Body of pancreas (tissue), 4 donors: ENCODE data around the gene FFAR2.

ENCODE experiments used
- CTCF ChIP-seq, 7 experiments: fragments of 450-650 bp in 4 of 7; fragments of 200-600 bp in 3 of 7; sonication (generic) in 3 of 7; IDR thresholded peaks; one replicate each; pipeline ENCODE4 v1.5.1; 2016 to 2019; ENCODE audit warnings: antibody characterized with exemption in 7 of 7
- POLR2A ChIP-seq, 3 donors: fragments of 450-650 bp; IDR thresholded peaks; one replicate each; pipeline ENCODE4 v1.6.1; 2016; ENCODE audit warnings: antibody characterized with exemption in 3 of 3, mild to moderate bottlenecking in 2 of 3

- TF ChIP-seq CTCF (IDR thresholded peaks at IDR 0.05) (no peak), POLR2A (IDR thresholded peaks at IDR 0.05) (no peak)
These were observed 26.0 kb downstream of the FFAR2 start for GRCh38 chr19:35474104-35474503.
